Neural cell (in vitro differentiated cells): ENCODE measurements around the gene WDR37. TPM values are rescaled to one million over a fixed set of nuclear protein-coding genes. Genes with fewer than 3 reads are reported as not detected.

ENCODE experiments used
- H2AFZ ChIP-seq: fragments of 200-600, 300-800 bp; sonication (generic), shearing (Covaris generic); 2 replicates; pipeline ENCODE4 v1.6.0; 2014; ENCODE audit warnings: low read depth, mild to moderate bottlenecking, antibody characterized with exemption, low read length, moderate library complexity
- H3F3A ChIP-seq: fragments of 200-600 bp; shearing (Covaris generic); 2 replicates; pipeline ENCODE4 v1.6.1; 2016; ENCODE audit warnings: mild to moderate bottlenecking, moderate library complexity, mixed read lengths, antibody characterized with exemption, low read length; ENCODE audit not compliant: insufficient read depth, poor library complexity, severe bottlenecking
- H3K27ac ChIP-seq: fragments of 200-600, 300-800 bp; sonication (generic), shearing (Covaris generic); 2 replicates; pipeline ENCODE4 v1.5.1; 2014; ENCODE audit warnings: mild to moderate bottlenecking, low read length, moderate library complexity
- H3K27me3 ChIP-seq: fragments of 300-800, 200-600 bp; sonication (generic), shearing (Covaris generic); 2 replicates; pipeline ENCODE4 v1.6.0; 2014; ENCODE audit warnings: mild to moderate bottlenecking, low read depth, low read length, moderate library complexity; ENCODE audit not compliant: insufficient read depth
- H3K36me3 ChIP-seq: fragments of 300-800, 200-600 bp; sonication (generic), shearing (Covaris generic); 2 replicates; pipeline ENCODE4 v1.5.1; 2014; ENCODE audit warnings: mild to moderate bottlenecking, antibody characterized with exemption, low read length, moderate library complexity; ENCODE audit not compliant: insufficient read depth
- H3K4me2 ChIP-seq: fragments of 300-800, 200-600 bp; sonication (generic), shearing (Covaris generic); 2 replicates; pipeline ENCODE4 v1.6.0; 2014; ENCODE audit warnings: mild to moderate bottlenecking, low read length
- H3K4me3 ChIP-seq: fragments of 300-800, 200-600 bp; sonication (generic), shearing (Covaris generic); 2 replicates; pipeline ENCODE4 v1.5.1; 2014; ENCODE audit warnings: mild to moderate bottlenecking, low read length, moderate library complexity
- H3K79me2 ChIP-seq: fragments of 200-600 bp; shearing (Covaris generic); replicated peaks from 2 replicates; pipeline ENCODE4 v1.6.0; 2014; ENCODE audit warnings: mild to moderate bottlenecking, low read length, moderate library complexity; ENCODE audit not compliant: insufficient read depth
- H3K9ac ChIP-seq: fragments of 300-800, 200-600 bp; sonication (generic), shearing (Covaris generic); 2 replicates; pipeline ENCODE4 v1.6.1; 2016; ENCODE audit warnings: mild to moderate bottlenecking, low read length, mixed read lengths
- H3K9me2 ChIP-seq: fragments of 200-600 bp; shearing (Covaris generic); 2 replicates; pipeline ENCODE4 v1.6.1; 2016; ENCODE audit warnings: mild to moderate bottlenecking, low read length, mixed read lengths; ENCODE audit not compliant: insufficient read depth
- H3K9me3 ChIP-seq: fragments of 200-600, 300-800 bp; sonication (generic), shearing (Covaris generic); 2 replicates; pipeline ENCODE4 v1.6.1; 2016; ENCODE audit warnings: mild to moderate bottlenecking, mixed run types, low read length, moderate library complexity, mixed read lengths
- H4K20me1 ChIP-seq: fragments of 200-600 bp; shearing (Covaris generic); 2 replicates; pipeline ENCODE4 v1.6.1; 2016; ENCODE audit warnings: mild to moderate bottlenecking, mixed run types; ENCODE audit not compliant: insufficient read depth
- CTCF ChIP-seq: fragments of 450-650 bp; IDR thresholded peaks from 2 replicates; pipeline ENCODE4 v1.5.1; 2014; ENCODE audit warnings: antibody characterized with exemption, mild to moderate bottlenecking, moderate library complexity; ENCODE audit not compliant: poor library complexity, severe bottlenecking
- EP300 ChIP-seq: fragments of 450-650 bp; conservative IDR thresholded peaks from 2 replicates; pipeline ENCODE4 v1.6.1; 2014; ENCODE audit warnings: antibody characterized with exemption, mild to moderate bottlenecking, moderate library complexity; ENCODE audit not compliant: poor library complexity, severe bottlenecking
- EZH2 ChIP-seq: fragments of 200-600, 300-800 bp; shearing (Covaris generic), sonication (generic); IDR thresholded peaks from 2 replicates; pipeline ENCODE4 v1.6.1; 2014; ENCODE audit warnings: antibody characterized with exemption, low read length, borderline replicate concordance, mild to moderate bottlenecking; ENCODE audit not compliant: insufficient read depth, poor library complexity, severe bottlenecking
- MXI1 ChIP-seq: fragments of 450-650 bp; conservative IDR thresholded peaks from 2 replicates; pipeline ENCODE4 v1.6.1; 2014; ENCODE audit warnings: antibody characterized with exemption, mild to moderate bottlenecking; ENCODE audit not compliant: poor library complexity, severe bottlenecking
- POLR2AphosphoS5 ChIP-seq: IDR thresholded peaks from 2 replicates; pipeline ENCODE4 v1.6.1; 2012
- RAD21 ChIP-seq: fragments of 450-650 bp; conservative IDR thresholded peaks from 2 replicates; pipeline ENCODE4 v1.6.1; 2014; ENCODE audit warnings: antibody characterized with exemption, mild to moderate bottlenecking, moderate library complexity
- REST ChIP-seq: IDR thresholded peaks from 2 replicates; pipeline ENCODE4 v1.6.1; 2012; ENCODE audit warnings: borderline replicate concordance
- SMC3 ChIP-seq: fragments of 450-650 bp; conservative IDR thresholded peaks from 2 replicates; pipeline ENCODE4 v1.6.1; 2014; ENCODE audit warnings: antibody characterized with exemption, mild to moderate bottlenecking, moderate library complexity; ENCODE audit not compliant: poor library complexity
- TAF1 ChIP-seq: IDR thresholded peaks from 2 replicates; pipeline ENCODE4 v1.6.1; 2012; ENCODE audit warnings: low read depth
- polyA plus RNA-seq: library from polyadenylated mRNA; depleted of rRNA; stranded (reverse); fragments of >200 nt; gene quantifications from 2 replicates; pipeline ENCODE4 v1.2.3, GENCODE V29; 2014

Gene WDR37
- polyA plus RNA-seq, 1 donor from 2014 or later, result 32.3 TPM

- no peaks in the 10 kb centered on the region for H3K27me3 ChIP-seq
- TF ChIP-seq EP300 (no peak), POLR2AphosphoS5 (no peak), CTCF (no peak), EZH2 (no peak)
These were observed 40.5 kb upstream of the WDR37 start for GRCh38 chr10:1015688-1016087.

GRCh38 chr10:1019362-1019761 lies 36.8 kb upstream of the WDR37 start:
- TF ChIP-seq TAF1, result no peak
- TF ChIP-seq EP300, result no peak
- no peak for TF ChIP-seq RAD21
- TF ChIP-seq EZH2, result no peak
- TF ChIP-seq MXI1, result no peak
- no peak for TF ChIP-seq CTCF
- TF ChIP-seq POLR2AphosphoS5, result no peak
- no peak for TF ChIP-seq REST
- no peak for TF ChIP-seq SMC3
- no peaks in the 10 kb centered on the region for H4K20me1 ChIP-seq

More at GRCh38 chr10:1015688-1016087, 40.5 kb upstream of the WDR37 start:
- H3K27ac ChIP-seq, result no peak overlapping the region
- no peak overlapping the region for H3K9ac ChIP-seq
- no peaks in the 10 kb centered on the region for H3K79me2 ChIP-seq
- H3K9me3 ChIP-seq, result no peaks in the 10 kb centered on the region
- no peaks in the 10 kb centered on the region for H3K9me2 ChIP-seq
- H3K36me3 ChIP-seq, result no peaks in the 10 kb centered on the region
- no peak overlapping the region for H2AFZ ChIP-seq
- no peaks in the 10 kb centered on the region for H3F3A ChIP-seq
- H4K20me1 ChIP-seq, result no peaks in the 10 kb centered on the region
- no peak overlapping the region for H3K4me3 ChIP-seq
- no peak overlapping the region for H3K4me2 ChIP-seq

More at GRCh38 chr10:1019362-1019761, 36.8 kb upstream of the WDR37 start:
- H3K4me2 ChIP-seq, result no peak overlapping the region
- no peaks in the 10 kb centered on the region for H3F3A ChIP-seq
- no peaks in the 10 kb centered on the region for H3K27me3 ChIP-seq
- no peaks in the 10 kb centered on the region for H3K9me2 ChIP-seq
- H3K79me2 ChIP-seq, result no peaks in the 10 kb centered on the region
- no peak overlapping the region for H3K4me3 ChIP-seq
- H3K27ac ChIP-seq, result no peak overlapping the region
- no peaks in the 10 kb centered on the region for H3K9me3 ChIP-seq
- no peak overlapping the region for H3K9ac ChIP-seq
- no peaks in the 10 kb centered on the region for H3K36me3 ChIP-seq
- no peak overlapping the region for H2AFZ ChIP-seq
